Stimulated activated CD8-positive, alpha-beta memory T cell treated with anti-CD3 and anti-CD28 coated beads, Interleukin-15, amount 100 ng/mL, for 48 hours (primary cell): Measurements from ENCODE around the gene ZNF382.
"Not testable (repeated sequence)": the region's sequence is repeated elsewhere in the genome, so short reads cannot be mapped to it uniquely, and the experiment has no call there.

Experiments used
- DNase-seq, 2 donors: peaks; one replicate each; pipeline ENCODE4 v3.0.0-alpha.2; 2020; ENCODE audit warnings: low read depth in 2 of 2

ZNF382 gene

DNA sequence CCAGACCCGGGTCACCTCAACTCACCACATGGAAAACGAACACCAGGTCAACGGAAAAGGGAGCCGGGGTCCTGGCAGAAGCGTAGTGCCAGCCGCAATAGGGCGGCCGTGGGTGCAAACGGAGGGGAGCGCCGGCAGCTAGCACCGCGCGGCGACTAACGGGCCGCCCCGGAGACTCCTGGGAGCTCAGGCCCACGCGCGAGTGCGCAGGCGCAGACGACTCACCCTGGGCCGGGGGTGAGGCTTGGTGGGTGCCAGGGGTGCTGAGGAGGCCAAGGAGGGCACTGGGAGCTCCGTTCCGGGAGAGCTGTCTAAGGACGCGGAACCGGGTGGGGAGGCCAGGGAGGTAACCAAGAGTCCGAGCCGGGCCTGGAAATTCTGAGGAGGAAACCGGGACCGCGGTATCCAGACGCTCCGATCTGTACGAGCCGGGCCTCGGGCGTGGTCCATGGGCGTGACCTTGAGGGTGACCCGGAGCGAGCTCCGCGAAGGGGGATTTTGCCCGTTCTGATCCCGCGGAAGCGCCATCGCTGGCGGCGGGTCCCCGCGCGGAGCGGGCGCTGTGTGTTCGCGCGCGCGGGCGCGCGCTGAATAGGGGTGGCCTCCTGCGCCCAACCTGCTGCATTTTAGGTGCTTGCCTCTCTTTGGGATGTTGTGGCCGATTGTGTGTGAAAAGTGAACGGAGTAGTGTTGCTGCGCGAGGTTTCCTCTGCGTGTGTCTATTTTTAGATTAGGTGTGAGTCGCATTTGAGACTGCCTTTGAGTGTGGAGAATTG, at the start of gene ZNF382:
Gene ZNF382 (plus strand): TSS at position 213 of the 776 bp plus-strand sequence. CDS start 4,602 bp downstream, outside the sequence.
- DNase-seq = peak; percentile 65 to 79

DNA sequence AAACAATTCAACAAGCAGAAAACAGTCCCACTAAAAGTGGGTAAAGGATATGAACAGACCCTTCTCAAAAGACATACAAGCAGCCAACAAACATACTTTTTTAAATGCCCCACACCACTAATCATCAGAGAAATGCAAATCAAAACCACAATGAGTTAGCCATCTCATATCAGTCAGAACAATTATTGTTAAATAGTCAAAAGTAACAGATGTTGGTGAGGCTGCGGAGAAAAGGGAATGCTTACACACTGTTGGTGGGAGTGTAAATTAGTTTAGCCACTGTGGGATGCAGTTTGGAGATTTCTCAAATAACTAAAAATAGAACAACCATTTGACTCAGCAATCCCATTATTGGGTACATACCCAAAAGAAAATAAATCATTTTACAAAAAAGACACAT, 40.7 kb upstream of the ZNF382 start:
- DNase-seq = no peak

DNA sequence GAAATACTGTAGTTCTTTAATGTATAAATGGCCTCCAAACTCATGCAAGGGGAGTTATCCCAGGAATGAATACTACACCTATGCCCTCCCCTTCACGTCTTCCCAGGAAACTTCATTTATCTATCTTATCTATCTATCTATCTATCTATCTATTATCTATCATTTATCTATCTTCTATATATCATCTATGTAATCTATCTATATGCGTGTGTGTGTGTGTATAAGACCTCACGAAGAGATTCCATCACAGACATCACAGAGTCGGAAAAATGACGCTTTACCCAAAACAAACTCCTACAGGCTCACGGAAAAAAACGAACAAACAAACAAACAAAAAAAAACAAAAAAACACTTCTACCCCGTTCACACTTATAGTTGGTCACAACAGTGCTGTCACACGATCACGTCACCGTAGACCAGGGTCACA, 32.5 kb upstream of the ZNF382 start:
- DNase-seq = no peak

DNA sequence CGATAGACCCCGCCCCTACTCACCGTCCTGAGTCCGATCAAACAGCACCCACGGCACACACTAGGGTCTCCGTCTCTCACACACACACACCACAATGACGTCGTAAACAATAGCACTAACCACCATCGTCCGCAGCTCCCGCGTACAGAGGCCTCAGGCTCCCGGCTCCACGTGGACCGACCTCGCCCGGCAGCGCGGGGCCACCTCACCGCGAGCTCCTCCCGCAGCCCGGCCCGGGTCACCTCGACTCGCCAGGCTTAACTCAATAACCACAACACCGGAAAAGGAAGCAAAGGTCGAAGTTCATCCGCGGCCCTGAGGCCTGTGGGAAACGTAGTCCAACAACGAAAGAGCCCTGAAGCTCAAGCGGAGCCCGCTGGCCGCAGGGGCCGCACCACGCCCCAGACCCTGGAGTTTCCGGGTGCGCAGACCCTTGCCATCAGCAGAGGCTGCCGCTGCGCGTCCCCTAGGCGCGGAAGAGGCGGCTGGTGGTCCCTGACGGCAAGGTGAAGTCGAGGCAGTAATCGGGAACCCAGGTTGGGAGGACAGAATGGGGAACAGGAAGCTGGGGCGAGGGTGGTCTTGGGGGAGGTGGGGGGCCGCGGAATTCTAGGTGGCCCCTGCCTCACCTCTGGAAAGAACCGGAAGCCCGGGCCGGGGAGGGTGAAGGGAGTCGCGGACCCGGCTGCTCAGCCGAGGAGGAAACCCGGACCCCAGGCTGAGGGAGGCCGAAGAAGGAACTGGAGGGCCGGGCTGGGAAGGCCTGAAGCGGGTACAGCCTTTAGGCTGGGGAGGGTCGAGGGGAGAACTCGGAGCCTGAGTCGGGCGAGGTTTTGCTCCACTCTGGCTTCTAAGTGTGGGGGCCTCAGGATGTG, 31.9 kb upstream of the ZNF382 start, which contains the start of gene ZNF529:
Gene ZNF529 (minus strand): TSS at position 273 of the 875 bp plus-strand sequence. CDS start 946 bp downstream, outside the sequence.
- DNase-seq = peak; percentile 79

DNA sequence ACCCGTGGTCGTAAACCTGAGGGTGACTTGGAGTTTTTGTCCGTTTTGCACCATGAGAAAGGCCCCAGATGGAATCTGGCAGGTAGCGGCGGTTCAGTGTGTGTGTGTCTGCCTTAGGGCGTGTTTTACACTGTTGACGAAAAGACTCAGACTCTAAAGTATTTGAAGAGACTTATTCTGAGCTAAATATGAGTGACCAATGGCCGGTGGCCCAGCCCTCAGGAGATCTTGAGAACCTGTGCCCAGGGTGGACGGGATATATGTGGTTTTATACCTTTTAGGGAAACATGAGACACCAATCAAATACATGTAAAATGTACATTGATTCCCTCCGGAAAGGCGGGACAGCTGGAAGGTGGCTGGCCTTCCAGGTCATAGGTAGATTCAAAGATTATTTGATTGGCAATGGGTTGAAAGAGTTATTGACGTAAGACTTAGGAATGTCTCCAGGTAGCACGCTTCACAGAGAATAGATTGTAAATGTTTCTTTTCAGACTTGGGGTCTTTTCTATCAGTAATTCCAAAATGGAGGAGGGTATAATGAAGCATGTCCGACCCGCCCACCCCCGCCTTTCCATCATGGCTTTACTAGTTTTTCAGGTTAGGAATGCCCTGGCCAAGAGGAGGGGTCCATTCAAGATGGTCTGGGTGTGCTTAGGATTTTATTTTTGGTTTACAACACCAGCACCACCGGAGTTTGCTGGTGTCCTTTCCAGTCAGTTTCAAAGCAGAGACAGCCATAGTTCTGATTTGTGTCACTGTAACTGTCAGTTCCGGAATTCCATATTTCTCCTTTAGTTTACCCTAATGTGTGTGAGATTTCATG, 31.0 kb upstream of the ZNF382 start:
- no peak for DNase-seq

DNA sequence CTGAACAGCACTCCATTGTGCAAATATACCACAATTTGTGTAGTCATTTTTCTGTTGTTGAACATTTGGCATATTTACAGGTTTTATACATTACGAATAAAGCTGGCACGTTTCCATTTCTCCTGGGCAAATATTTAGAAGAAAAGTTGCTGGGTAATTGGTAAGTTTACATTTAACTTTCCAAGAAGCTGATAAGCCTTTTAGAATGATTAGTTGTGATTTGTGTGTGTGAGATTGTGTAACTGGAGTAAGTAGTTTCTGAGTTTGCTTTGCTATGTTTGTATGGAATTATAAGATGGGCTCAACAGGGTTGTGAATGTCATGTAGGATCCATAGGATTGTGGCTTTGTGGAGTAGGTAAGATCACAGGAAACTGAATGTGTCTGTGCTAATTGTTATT, 30.4 kb upstream of the ZNF382 start:
- no peak for DNase-seq

DNA sequence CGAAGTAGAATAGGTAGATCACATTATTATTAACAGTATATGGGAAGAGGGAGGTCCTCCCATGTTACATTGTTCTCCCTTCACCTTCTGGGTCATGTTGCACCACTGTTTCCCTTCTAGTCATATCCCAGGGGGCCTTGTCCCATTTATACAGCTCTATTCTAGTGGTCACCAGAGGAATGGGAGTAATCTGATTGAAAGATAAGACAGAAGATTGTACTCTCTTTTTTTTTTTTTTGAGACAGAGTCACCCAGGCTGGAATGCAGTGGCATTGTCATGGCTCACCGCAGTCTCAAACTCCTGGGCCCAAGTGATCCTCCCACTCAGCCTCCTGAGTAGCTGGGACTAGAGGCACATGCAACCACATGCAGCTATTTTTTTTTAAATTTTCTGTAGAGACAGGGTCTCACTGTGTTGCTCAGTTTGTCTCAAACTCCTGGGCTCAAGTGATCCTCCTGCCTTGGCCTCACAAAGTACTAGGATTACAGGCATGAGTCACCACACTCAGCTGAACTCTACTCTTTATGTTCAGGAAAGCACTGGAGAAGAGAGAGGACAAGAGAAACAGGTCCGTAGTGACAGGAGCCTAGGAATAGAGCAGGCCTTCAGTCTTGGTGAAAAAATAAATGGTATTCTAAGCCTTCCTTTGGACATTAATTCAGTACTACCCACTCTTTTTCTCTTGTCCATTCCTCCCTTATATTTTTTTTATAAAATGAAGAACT, 27.7 kb upstream of the ZNF382 start:
- DNase-seq = no peak

DNA sequence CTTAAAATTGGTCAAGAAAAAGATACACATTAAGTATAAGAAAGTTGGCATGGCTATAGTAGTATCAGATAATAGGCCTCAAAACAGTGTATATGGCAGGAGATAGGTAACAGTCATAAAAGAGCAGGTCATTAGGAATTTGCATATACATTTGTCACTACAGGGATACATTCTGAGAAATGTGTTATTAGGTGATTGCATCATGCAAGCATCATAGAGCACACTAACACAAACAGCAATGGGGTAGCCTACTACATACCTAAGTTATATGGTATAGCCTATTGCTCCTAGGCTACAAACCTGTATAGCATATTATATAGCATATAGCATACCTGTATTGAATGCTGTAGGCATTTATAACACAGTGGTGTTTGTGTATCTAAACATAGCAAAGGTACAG, 25.9 kb upstream of the ZNF382 start:
- no peak for DNase-seq

DNA sequence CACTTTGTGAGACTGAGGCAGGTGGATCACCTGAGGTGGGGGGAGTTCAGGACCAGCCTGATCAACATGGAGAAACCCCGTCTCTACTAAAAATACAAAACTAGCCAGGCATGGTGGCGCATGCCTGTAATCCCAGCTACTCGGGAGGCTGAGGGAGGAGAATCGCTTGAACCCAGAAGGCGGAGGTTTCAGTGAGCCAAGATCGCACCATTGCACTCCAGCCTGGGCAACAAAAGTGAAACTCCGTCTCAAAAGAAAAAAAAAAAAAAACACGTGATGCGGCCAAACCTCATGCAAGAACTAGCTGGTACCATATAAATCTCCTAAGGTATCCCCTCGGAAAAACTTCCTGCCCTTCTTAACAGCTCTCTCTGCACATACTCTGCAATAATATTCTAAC, 2.4 kb upstream of the ZNF382 start:
- DNase-seq = not testable (repeated sequence)

DNA sequence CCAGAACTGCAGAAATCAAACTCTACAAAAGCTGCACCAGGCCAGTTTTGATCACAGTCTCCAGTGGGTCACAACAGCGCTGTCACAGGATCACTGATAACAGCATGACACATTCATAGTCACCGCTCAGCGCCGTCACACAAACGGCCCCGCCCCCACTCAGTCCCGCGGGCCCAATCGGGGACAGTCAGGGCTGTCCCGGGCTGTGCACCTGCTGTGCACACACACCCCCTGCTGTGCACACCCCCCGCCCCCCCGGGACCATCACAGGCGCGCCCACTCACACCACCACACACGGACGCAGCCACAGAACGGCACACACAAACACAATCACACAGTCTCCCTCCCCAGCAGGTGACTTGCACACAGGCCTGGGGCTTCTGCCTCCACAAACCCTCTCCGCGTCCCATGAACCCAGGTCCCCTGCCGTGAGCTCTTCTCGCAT, 435 bp upstream of the ZNF382 start:
- peak; percentile 74 to 82 for DNase-seq

DNA sequence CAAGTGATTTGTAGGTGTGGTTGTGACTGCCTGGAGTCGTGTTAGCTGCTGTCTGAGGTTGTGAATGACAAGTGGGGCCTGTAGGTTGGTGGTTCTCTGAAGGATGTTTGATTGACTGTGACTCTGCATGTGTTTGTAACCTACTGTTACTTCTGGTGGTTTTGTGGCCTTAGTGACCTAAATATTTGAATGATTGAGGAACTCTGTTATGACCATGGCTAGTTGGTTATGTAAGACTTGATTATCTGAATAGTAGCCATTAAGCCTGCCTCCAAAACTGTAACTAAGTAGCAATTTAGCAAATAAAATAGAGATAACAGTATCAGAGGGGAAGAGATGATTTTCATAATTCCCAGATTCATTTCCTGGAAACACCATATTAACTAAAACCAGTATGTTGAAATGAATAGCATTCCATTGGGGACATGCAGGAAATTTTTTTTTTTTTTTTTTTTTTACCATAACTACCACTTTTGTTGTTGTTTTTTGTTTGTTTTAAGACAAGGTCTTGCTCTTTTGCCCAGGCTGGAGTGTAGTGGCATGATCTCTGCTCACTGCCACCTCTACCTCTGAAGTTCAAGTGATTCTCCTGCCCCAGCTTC, 865 bp downstream of the ZNF382 start:
- no peak for DNase-seq

DNA sequence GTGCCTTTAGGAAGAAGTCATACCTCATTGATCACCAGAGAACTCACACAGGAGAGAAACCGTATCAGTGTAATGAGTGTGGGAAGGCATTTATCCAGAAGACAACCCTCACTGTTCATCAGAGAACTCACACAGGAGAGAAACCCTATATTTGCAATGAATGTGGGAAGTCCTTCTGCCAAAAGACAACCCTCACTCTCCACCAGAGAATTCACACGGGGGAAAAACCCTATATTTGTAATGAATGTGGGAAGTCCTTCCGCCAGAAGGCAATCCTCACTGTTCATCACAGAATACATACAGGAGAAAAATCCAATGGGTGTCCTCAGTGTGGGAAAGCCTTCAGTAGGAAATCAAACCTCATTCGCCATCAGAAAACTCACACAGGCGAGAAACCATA, 21.9 kb downstream of the ZNF382 start:
- DNase-seq = no peak

DNA sequence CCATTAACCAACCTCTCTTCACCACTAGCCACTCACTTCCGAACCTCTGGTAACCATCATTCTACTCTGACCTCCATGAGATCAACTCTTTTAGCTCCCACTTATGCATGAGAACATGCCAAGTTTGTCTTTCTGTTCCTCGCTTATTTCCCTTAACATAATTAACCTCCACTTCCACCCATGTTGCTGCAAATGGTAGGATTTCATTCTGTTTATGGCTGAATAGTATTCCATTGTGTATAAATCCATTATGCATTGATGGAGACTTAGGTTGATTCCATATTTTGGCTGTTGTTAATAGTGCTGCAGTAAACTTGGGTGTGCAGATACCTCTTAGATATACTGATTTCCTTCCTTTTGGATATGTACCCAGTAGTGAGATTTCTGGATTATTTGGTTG, 30.2 kb downstream of the ZNF382 start:
- DNase-seq = no peak

DNA sequence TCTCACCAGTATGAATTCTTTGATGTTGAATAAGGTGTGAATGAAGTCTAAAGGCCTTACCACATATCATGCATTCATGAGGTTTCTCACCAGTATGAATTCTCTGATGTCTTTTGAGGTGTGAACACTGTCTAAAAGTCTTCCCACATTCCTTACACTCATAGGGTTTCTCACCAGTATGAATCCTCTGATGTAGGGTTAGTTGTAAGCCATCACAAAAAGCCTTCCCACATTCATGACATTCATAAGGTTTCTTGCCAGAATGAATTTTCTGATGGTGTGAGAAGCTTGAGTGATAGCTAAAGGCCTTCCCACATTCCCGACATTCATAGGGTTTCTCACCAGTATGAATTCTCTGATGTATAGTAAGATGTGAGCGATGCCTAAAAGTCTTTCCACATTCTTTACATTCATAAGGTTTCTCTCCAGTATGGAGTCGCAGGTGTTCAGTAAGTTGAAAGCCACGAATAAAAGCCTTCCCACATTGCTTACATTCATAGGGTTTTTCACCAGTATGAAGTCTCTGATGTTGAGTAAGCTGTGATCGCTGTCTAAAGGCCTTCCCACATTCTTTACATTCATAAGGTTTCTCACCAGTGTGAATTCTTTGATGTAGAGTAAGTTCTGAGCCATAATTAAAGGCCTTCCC, 33.9 kb downstream of the ZNF382 start:
- DNase-seq = no peak

DNA sequence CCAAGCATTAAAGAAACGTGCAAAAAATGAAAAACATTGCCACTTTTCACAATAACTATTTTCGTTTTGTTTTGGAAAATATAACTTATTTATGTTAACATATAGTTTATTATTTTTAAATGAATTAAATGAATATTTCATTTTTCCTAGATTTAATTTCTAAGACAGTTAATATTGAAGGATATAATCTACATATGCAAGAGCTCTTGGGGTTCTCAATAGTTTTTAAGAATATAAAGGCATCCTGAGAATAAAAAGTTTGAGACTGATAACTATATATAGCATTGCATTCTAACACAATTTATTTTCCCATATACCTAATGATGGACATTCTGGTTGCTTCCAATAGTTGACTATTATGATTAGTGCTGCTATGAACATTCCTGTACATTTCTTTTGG, 41.6 kb downstream of the ZNF382 start:
- DNase-seq = no peak

DNA sequence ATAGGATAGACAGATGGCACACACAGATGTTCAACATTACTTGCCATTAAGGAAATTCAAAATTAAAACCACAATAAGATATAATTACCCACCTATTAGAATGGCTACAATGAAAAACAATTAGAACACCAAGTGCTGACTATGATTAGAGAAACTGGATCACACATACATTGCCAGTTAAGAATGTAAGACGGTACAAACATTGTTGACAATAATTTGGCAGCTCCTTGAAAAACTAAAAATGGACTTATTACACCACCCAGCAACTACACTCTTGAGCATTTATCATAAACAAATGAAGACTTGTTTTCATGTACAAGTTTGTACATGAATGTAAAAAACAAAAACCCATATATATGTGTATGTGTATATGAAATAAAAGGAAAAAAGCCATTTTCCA, 47.8 kb downstream of the ZNF382 start:
- no peak for DNase-seq

DNA sequence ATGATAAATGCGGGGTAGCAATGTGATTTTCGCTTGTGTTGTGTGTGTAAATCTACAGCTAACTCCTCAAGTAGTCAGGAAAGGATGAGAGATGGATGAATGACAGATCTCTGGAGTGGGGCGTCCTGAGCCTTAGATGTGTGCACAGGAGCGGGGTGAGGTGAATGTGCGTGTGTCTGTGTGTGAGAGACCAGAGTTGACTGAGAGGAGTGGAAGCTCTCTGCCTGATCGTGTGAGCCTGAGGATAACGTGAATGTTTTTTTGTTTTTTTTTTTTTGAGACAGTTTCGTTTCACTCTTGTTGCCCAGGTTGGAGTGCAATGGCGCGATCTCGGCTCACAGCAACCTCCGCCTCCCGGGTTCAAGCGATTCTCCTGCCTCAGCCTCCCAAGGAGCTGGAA, 60.7 kb downstream of the ZNF382 start:
- DNase-seq = no peak

DNA sequence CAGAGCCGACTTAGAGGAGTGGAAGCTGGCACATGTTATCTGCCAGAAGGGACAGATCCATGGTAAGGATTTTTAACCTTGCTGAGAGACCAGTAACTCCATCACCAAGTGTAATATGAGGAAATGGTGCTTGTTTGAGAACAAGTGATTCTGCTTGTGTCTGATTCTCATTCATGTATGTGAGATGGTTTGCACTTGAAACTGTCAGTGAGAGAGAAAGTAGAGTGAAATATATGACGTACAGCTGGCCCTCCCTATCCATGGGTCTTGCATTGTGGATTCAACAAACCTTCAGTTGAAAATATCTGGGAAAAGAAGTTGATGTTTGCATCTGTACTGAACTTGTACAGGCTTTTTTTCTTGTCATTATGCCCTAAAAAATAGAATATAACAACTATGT, 63.5 kb downstream of the ZNF382 start:
- DNase-seq = no peak

DNA sequence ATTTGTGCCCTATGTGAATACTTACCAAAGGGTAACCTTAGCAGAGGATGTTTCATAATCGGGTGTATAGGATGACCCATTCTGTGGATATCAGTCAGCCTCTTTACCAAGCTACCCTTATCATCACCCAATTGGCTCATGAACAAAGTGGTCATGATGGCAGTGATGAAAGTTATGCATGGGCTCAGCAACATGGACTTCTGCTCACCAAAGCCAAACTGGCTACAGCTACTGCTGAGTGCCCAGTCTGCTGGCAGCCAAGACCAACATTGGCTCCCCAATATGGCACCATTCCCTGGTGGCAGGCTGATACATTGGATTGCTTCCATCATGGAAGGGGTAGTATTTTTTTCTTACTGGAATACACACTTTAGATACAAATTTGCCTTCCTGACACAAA, 67.3 kb downstream of the ZNF382 start:
- no peak for DNase-seq

DNA sequence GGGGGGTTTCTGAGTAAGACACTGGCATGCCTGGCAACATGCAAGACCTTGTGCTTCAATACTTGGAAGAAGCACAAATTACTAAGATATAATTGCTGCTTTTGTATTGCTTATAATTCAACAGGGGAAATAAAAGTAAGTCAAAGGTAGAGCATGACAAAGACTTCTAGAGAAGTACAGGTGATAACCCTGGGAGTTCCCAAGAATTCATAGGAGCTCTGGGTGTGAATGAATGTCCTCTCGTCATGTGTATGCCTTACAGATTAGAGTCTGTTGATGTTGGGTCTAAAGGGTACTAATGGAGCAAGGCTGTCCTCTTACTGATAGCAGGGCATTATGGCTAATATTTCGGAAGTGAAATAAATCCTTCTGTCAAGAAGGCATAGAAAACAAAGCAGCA, 69.1 kb downstream of the ZNF382 start:
- no peak for DNase-seq
